H1 (cell line): ENCODE results near the gene SLC37A3. TPM values are rescaled to one million over a fixed set of nuclear protein-coding genes. Genes with fewer than 3 reads are reported as not detected.

Experiments used
- CTCF ChIA-PET: fragments of 300-600 bp; sonication (Branson Sonifier 250); formaldehyde crosslinking; loops from one replicate; lab custom pipeline; 2021; ENCODE audit not compliant: partially characterized antibody; lab: Charles Lee
- POLR2A ChIA-PET: fragments of 300-600 bp; sonication (Branson Sonifier 250); formaldehyde crosslinking; loops from one replicate; lab custom pipeline; 2021; ENCODE audit warnings: inconsistent platforms; ENCODE audit not compliant: partially characterized antibody; lab: Charles Lee
- DNase-seq, 2 experiments: peaks; one replicate each; pipeline versions ENCODE4 v3.0.0 to v3.0.0-alpha.2; 2010 to 2022; ENCODE audit warnings: low spot score in 2 of 2, low read depth in 1 of 2, mixed read lengths in 1 of 2
- FAIRE-seq: peaks from 2 replicates; lab custom pipeline; 2011; peaks lifted over from hg19 to GRCh38; lab: Jason Lieb, UNC
- H2AFZ ChIP-seq: 2 replicates; pipeline ENCODE4 v1.8.1; 2012; ENCODE audit warnings: low read length, inconsistent platforms
- H2AK5ac ChIP-seq: 2 replicates; pipeline ENCODE4 v1.6.1; 2013; ENCODE audit warnings: low read depth, low read length
- H2BK120ac ChIP-seq: replicated peaks from 2 replicates; pipeline ENCODE3; 2013; ENCODE audit warnings: low read depth, low read length, inconsistent platforms
- H2BK12ac ChIP-seq: 2 replicates; pipeline ENCODE4 v1.6.1; 2013; ENCODE audit warnings: low read depth, low read length
- H2BK15ac ChIP-seq: 2 replicates; pipeline ENCODE4 v1.6.1; 2013; ENCODE audit warnings: low read length
- H2BK20ac ChIP-seq: 2 replicates; pipeline ENCODE4 v1.6.1; 2013; ENCODE audit warnings: low read length
- H2BK5ac ChIP-seq: 2 replicates; pipeline ENCODE4 v1.6.1; 2013; ENCODE audit warnings: low read depth, low read length
- H3K14ac ChIP-seq: 2 replicates; pipeline ENCODE4 v1.6.1; 2013; ENCODE audit warnings: inconsistent platforms; ENCODE audit not compliant: insufficient read length
- H3K18ac ChIP-seq: 2 replicates; pipeline ENCODE4 v1.6.1; 2013; ENCODE audit warnings: low read length; ENCODE audit errors: extremely low read depth
- H3K23ac ChIP-seq: 2 replicates; pipeline ENCODE4 v1.6.1; 2013; ENCODE audit warnings: inconsistent platforms; ENCODE audit not compliant: insufficient read length
- H3K23me2 ChIP-seq: 2 replicates; pipeline ENCODE4 v1.6.1; 2013; ENCODE audit warnings: low read depth, low read length
- H3K27ac ChIP-seq: 2 replicates; pipeline ENCODE4 v1.6.1; 2011; ENCODE audit warnings: low read depth, low read length, inconsistent platforms
- H3K27me3 ChIP-seq, 4 experiments: replicated peaks in 1 of 4; 1 replicate in 1 of 4; 2 replicates in 3 of 4; pipeline versions ENCODE4 v1.6.1 to v1.8.1; 2011 to 2013; ENCODE audit warnings: low read length in 3 of 4, mild to moderate bottlenecking in 3 of 4, inconsistent platforms in 2 of 4, mixed read lengths in 2 of 4, moderate library complexity in 1 of 4; ENCODE audit not compliant: control insufficient read depth in 3 of 4, insufficient read depth in 3 of 4; ENCODE audit errors: extremely low read depth in 1 of 4
- H3K36me3 ChIP-seq, 4 experiments: 2 replicates each; pipeline versions ENCODE4 v1.6.1 to v1.8.1; 2011 to 2013; ENCODE audit warnings: mild to moderate bottlenecking in 4 of 4, low read length in 3 of 4, moderate library complexity in 2 of 4, control low read depth in 1 of 4, inconsistent platforms in 1 of 4; ENCODE audit not compliant: insufficient read depth in 4 of 4, control insufficient read depth in 2 of 4
- H3K4ac ChIP-seq: replicated peaks from 2 replicates; pipeline ENCODE3; 2013; ENCODE audit warnings: low read length, low read depth, mixed read lengths, inconsistent platforms; ENCODE audit not compliant: insufficient read length
- H3K4me1 ChIP-seq, 4 experiments: replicated peaks in 1 of 4; 1 replicate in 1 of 4; 2 replicates in 3 of 4; pipeline versions ENCODE4 v1.6.1 to v1.8.1; 2011 to 2013; ENCODE audit warnings: low read length in 3 of 4, inconsistent platforms in 2 of 4, mixed read lengths in 1 of 4; ENCODE audit not compliant: insufficient read depth in 4 of 4, control insufficient read depth in 3 of 4
- H3K4me2 ChIP-seq, 2 experiments: 2 replicates each; pipeline versions ENCODE4 v1.6.1 to v1.8.1; 2011 to 2013; ENCODE audit warnings: low read depth in 2 of 2, low read length in 2 of 2, control low read depth in 1 of 2, inconsistent platforms in 1 of 2, mild to moderate bottlenecking in 1 of 2; ENCODE audit not compliant: insufficient read depth in 1 of 2
- H3K4me3 ChIP-seq, 4 experiments: fragments of 200-600, 300-600 bp in 1 of 4; sonication (generic), shearing (Covaris generic), sonication (Bioruptor Twin) in 1 of 4; 2 replicates each; pipeline versions ENCODE4 v1.5.1 to v1.8.1; 2011 to 2016; ENCODE audit warnings: low read length in 4 of 4, low read depth in 3 of 4, control low read depth in 2 of 4, inconsistent platforms in 2 of 4, mild to moderate bottlenecking in 2 of 4, mixed read lengths in 1 of 4, moderate library complexity in 1 of 4; ENCODE audit not compliant: insufficient read depth in 2 of 4; ENCODE audit errors: extremely low read depth in 1 of 4
- H3K56ac ChIP-seq: replicated peaks from 2 replicates; pipeline ENCODE3; 2013; ENCODE audit warnings: low read depth, mild to moderate bottlenecking, mixed read lengths, low read length, inconsistent platforms; ENCODE audit not compliant: insufficient read length
- H3K79me1 ChIP-seq: 2 replicates; pipeline ENCODE4 v1.6.1; 2013; ENCODE audit warnings: low read depth, low read length, control low read depth
- H3K79me2 ChIP-seq, 2 experiments: 2 replicates each; pipeline versions ENCODE4 v1.6.1 to v1.8.1; 2012 to 2013; ENCODE audit warnings: low read length in 2 of 2, mild to moderate bottlenecking in 2 of 2, inconsistent platforms in 1 of 2; ENCODE audit not compliant: insufficient read depth in 2 of 2, control insufficient read depth in 1 of 2
- H3K9ac ChIP-seq, 4 experiments: replicated peaks in 1 of 4; 1 replicate in 1 of 4; 2 replicates in 3 of 4; pipeline versions ENCODE4 v1.6.1 to v1.8.1; 2011 to 2013; ENCODE audit warnings: low read depth in 3 of 4, low read length in 3 of 4, control low read depth in 2 of 4, mild to moderate bottlenecking in 2 of 4, moderate library complexity in 2 of 4, inconsistent platforms in 1 of 4; ENCODE audit errors: extremely low read depth in 1 of 4
- H3K9me3 ChIP-seq, 2 experiments: 2 replicates each; pipeline versions ENCODE4 v1.6.1 to v1.8.1; 2012 to 2013; ENCODE audit warnings: mild to moderate bottlenecking in 2 of 2, moderate library complexity in 2 of 2, control low read depth in 1 of 2, inconsistent platforms in 1 of 2, low read depth in 1 of 2, low read length in 1 of 2, mixed read lengths in 1 of 2; ENCODE audit not compliant: insufficient read depth in 2 of 2
- H4K20me1 ChIP-seq, 2 experiments: replicated peaks in 1 of 2; 2 replicates each; pipeline versions ENCODE3 to v1.8.1; 2011 to 2013; ENCODE audit warnings: inconsistent platforms in 2 of 2, low read length in 2 of 2, mild to moderate bottlenecking in 1 of 2; ENCODE audit not compliant: insufficient read depth in 2 of 2, control insufficient read depth in 1 of 2
- H4K5ac ChIP-seq: 2 replicates; pipeline ENCODE4 v1.6.1; 2013; ENCODE audit warnings: low read length, low read depth, mixed read lengths, inconsistent platforms; ENCODE audit not compliant: insufficient read length
- H4K8ac ChIP-seq: 2 replicates; pipeline ENCODE4 v1.8.0; 2013; ENCODE audit warnings: mild to moderate bottlenecking, moderate library complexity, low read length, inconsistent platforms; ENCODE audit not compliant: insufficient read depth; ENCODE audit errors: extremely low read depth
- H4K91ac ChIP-seq: replicated peaks from 2 replicates; pipeline ENCODE3; 2013; ENCODE audit warnings: low read length, mixed read lengths, inconsistent platforms; ENCODE audit not compliant: insufficient read length
- BCL11A ChIP-seq, 2 experiments: IDR thresholded peaks; one replicate each; pipeline ENCODE4 v1.6.1; 2011; ENCODE audit warnings: low read depth in 2 of 2, low read length in 2 of 2, mild to moderate bottlenecking in 2 of 2
- HDAC6 ChIP-seq: IDR thresholded peaks from one replicate; pipeline ENCODE4 v1.7.1; 2012; ENCODE audit warnings: low read depth, mild to moderate bottlenecking, inconsistent platforms, low read length, moderate library complexity
- JUND ChIP-seq: IDR thresholded peaks from 2 replicates; pipeline ENCODE4 v1.6.1; 2011; ENCODE audit warnings: mild to moderate bottlenecking, improper control_type of control experiment, low read length
- NANOG ChIP-seq: IDR thresholded peaks from 2 replicates; pipeline ENCODE4 v1.6.1; 2011; ENCODE audit warnings: low read length, low read depth, mild to moderate bottlenecking, inconsistent platforms; ENCODE audit not compliant: insufficient read depth, poor library complexity, severe bottlenecking
- POLR2A ChIP-seq, 2 experiments: IDR thresholded peaks; 1 replicate in 1 of 2; 2 replicates in 1 of 2; pipeline ENCODE4 v1.6.1; 2011; ENCODE audit warnings: low read depth in 2 of 2, low read length in 2 of 2, mild to moderate bottlenecking in 2 of 2; ENCODE audit errors: control extremely low read depth in 1 of 2
- SP4 ChIP-seq: IDR thresholded peaks from 2 replicates; pipeline ENCODE4 v1.6.1; 2012; ENCODE audit warnings: low read length, inconsistent platforms
- TAF1 ChIP-seq: IDR thresholded peaks from 2 replicates; pipeline ENCODE4 v1.6.1; 2011; ENCODE audit warnings: mild to moderate bottlenecking, low read depth, low read length
- WGBS, 2 experiments: shearing (Covaris generic) in 1 of 2; methylation state at CpG; one replicate each; pipeline versions ENCODE4 v1.1.6 to v1.1.7; 2013 to 2015; ENCODE audit warnings: low lambda C conversion rate in 2 of 2, mixed read lengths in 2 of 2, inconsistent platforms in 1 of 2, low coverage in 1 of 2, missing lambda C conversion rate in 1 of 2; ENCODE audit not compliant: insufficient replicate concordance in 2 of 2, insufficient coverage in 1 of 2, insufficient read length in 1 of 2; ENCODE audit errors: extremely low coverage in 1 of 2, missing lambda C conversion rate in 1 of 2; 5-methylcytosine and 5-hydroxymethylcytosine counted together
- polyA plus RNA-seq, 7 experiments: library from polyadenylated mRNA; depleted of rRNA in 3 of 7; stranded (reverse) in 5 of 7; unstranded in 2 of 7; fragments of >200 nt in 5 of 7; fragments of 200-250 nt in 2 of 7; gene quantifications; 1 replicate in 5 of 7; 2 replicates in 1 of 7; 4 replicates in 1 of 7; pipeline versions ENCODE4 v1.2.1 to v1.2.3, GENCODE V29; 2011 to 2013; ENCODE audit warnings: missing spikeins in 2 of 7, mixed read lengths in 2 of 7
- total RNA-seq: library from RNA; stranded (reverse); fragmentation: NEBNext Ultra II Directional; extraction: Animal tissue kit (Norgen Biotek cat#: 25700); gene quantifications from 2 replicates; pipeline ENCODE4 v1.2.1, GENCODE V29; 2021
- TF ChIP-seq, protein P1 (sequence below), 3 experiments: IDR thresholded peaks; 1 replicate in 2 of 3; 2 replicates in 1 of 3; pipeline versions ENCODE4 v1.5.1 to v1.6.1; 2011; ENCODE audit warnings: low read length in 3 of 3, mild to moderate bottlenecking in 3 of 3, inconsistent platforms in 2 of 3, low read depth in 1 of 3, moderate library complexity in 1 of 3; ENCODE audit not compliant: insufficient read depth in 1 of 3; ENCODE audit errors: control extremely low read depth in 1 of 3
- TF ChIP-seq, protein P2 (sequence below): IDR thresholded peaks from 2 replicates; pipeline ENCODE4 v1.6.1; 2011; ENCODE audit warnings: low read depth, mild to moderate bottlenecking, low read length; ENCODE audit not compliant: insufficient read depth
- TF ChIP-seq, protein P3 (sequence below): IDR thresholded peaks from 2 replicates; pipeline ENCODE4 v1.6.1; 2011; ENCODE audit warnings: low read length, improper control_type of control experiment

Gene SLC37A3
- total and polyA plus RNA-seq, 2 of the 8 experiments (the other 6 are each of a cell fraction or from before 2014, with no cell fraction given): 58.2 to 71.0 TPM

- WGBS, 2 experiments: 80% methylated on average over 2 of the region's 2 CpGs; no CpG with 5 or more reads in 1 of the 2 experiments
- no peak overlapping the region for H2BK20ac ChIP-seq
- no peaks in the 10 kb centered on the region for H4K20me1 ChIP-seq
- FAIRE-seq (no peak), DNase-seq (no peak)
- no peaks in the 10 kb centered on the region for H3K27me3 ChIP-seq
- H4K5ac ChIP-seq: no peak overlapping the region
- no peaks in the 10 kb centered on the region for H3K79me2 ChIP-seq
- H3K18ac ChIP-seq: no peak overlapping the region
- H3K27ac ChIP-seq: no peak overlapping the region
- no peak overlapping the region for H2BK5ac ChIP-seq
- no peak overlapping the region for H2BK120ac ChIP-seq
- no peak overlapping the region for H2BK12ac ChIP-seq
- no peak overlapping the region for H4K8ac ChIP-seq
- no peaks in the 10 kb centered on the region for H3K79me1 ChIP-seq
- no peaks in the 10 kb centered on the region for H3K4me1 ChIP-seq
- H3K4me3 ChIP-seq: no peak overlapping the region
- H3K36me3 ChIP-seq: no peaks in the 10 kb centered on the region
- H2BK15ac ChIP-seq: no peak overlapping the region
- no peak overlapping the region for H2AK5ac ChIP-seq
- no peak overlapping the region for H2AFZ ChIP-seq
- no peak overlapping the region for H4K91ac ChIP-seq
- H3K4me2 ChIP-seq: no peak overlapping the region
- ChIA-PET POLR2A (no interaction called here), CTCF (interaction anchor here (0.6 to 0.9 kb wide), 5 partner anchors 10 to 362 kb away, joined by 3 read pairs; no protein-coding TSS in a partner anchor)
- no peaks in the 10 kb centered on the region for H3K9me3 ChIP-seq
- H3K9ac ChIP-seq: no peak overlapping the region
- no peak overlapping the region for H3K56ac ChIP-seq
- no peaks in the 10 kb centered on the region for H3K23me2 ChIP-seq
- no peak overlapping the region for H3K23ac ChIP-seq
- no peak overlapping the region for H3K4ac ChIP-seq
- H3K14ac ChIP-seq: no peak overlapping the region
- no peak for TF ChIP-seq TAF1
- TF ChIP-seq, protein P1, sequence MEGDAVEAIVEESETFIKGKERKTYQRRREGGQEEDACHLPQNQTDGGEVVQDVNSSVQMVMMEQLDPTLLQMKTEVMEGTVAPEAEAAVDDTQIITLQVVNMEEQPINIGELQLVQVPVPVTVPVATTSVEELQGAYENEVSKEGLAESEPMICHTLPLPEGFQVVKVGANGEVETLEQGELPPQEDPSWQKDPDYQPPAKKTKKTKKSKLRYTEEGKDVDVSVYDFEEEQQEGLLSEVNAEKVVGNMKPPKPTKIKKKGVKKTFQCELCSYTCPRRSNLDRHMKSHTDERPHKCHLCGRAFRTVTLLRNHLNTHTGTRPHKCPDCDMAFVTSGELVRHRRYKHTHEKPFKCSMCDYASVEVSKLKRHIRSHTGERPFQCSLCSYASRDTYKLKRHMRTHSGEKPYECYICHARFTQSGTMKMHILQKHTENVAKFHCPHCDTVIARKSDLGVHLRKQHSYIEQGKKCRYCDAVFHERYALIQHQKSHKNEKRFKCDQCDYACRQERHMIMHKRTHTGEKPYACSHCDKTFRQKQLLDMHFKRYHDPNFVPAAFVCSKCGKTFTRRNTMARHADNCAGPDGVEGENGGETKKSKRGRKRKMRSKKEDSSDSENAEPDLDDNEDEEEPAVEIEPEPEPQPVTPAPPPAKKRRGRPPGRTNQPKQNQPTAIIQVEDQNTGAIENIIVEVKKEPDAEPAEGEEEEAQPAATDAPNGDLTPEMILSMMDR (IDR thresholded peaks at IDR 0.05; ENCODE audit: control extremely low read depth in 1 of 3, insufficient read depth in 1 of 3, low read depth in 1 of 3, low read length in 3 of 3): no peak
- TF ChIP-seq, protein P2, sequence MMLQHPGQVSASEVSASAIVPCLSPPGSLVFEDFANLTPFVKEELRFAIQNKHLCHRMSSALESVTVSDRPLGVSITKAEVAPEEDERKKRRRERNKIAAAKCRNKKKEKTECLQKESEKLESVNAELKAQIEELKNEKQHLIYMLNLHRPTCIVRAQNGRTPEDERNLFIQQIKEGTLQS: no peak
- TF ChIP-seq NANOG: no peak
- TF ChIP-seq POLR2A (IDR thresholded peaks at IDR 0.05; ENCODE audit: control extremely low read depth in 1 of 2, low read depth in 2 of 2, low read length in 2 of 2): no peak
- no peak for TF ChIP-seq HDAC6
- TF ChIP-seq, protein P3, sequence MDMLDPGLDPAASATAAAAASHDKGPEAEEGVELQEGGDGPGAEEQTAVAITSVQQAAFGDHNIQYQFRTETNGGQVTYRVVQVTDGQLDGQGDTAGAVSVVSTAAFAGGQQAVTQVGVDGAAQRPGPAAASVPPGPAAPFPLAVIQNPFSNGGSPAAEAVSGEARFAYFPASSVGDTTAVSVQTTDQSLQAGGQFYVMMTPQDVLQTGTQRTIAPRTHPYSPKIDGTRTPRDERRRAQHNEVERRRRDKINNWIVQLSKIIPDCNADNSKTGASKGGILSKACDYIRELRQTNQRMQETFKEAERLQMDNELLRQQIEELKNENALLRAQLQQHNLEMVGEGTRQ: no peak
- no peak for TF ChIP-seq JUND
- no peak for TF ChIP-seq BCL11A (IDR thresholded peaks at IDR 0.05; ENCODE audit: low read depth in 2 of 2, low read length in 2 of 2)
- TF ChIP-seq SP4: no peak
Measured at GRCh38 chr7:140294454-140294853, 103.9 kb downstream of the SLC37A3 start.
